ENCODE measurements around the gene VKORC1. TPM values are rescaled to one million over a fixed set of nuclear protein-coding genes. Genes with fewer than 3 reads are reported as not detected.

Gene VKORC1
- 84.6 and 122 TPM in 2 replicates for total RNA-seq

DNA sequence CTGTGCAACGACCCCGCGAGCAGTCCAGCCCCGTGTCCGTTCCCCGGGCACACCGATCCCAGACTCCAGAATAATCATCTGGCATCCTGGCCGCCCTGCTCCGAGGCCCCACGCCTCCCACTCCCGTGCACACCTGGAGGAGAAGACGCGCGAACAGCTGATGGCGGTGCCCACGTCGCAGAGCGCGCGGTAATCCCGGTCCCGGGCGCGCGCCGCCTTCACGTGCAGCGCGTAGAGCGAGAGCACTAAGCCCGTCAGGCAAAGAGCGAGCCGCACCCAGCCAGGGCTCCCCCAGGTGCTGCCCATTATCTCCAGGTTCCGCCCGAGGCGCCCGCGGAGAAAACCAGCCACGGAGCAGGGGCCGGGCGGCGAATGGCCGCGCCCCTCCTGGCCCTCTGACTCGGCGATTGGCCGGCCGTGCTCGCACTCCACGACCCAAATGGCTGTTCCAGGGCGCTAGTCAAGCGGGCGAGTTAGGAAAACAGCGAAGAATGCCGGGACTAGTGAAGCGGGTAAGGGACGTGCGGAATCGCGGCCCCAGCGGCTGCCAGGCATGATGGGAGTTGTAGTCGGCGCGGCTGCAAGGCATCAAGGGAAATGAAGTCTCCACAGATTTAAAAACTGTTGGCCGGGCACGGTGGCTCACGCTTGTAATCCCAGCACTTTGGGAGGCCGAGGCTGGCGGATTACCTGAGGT, at the start of gene VKORC1:
Gene VKORC1 (minus strand): TSS at position 374 of the 697 bp plus-strand sequence. CDS start 68 bp downstream, at position 306.

DNA sequence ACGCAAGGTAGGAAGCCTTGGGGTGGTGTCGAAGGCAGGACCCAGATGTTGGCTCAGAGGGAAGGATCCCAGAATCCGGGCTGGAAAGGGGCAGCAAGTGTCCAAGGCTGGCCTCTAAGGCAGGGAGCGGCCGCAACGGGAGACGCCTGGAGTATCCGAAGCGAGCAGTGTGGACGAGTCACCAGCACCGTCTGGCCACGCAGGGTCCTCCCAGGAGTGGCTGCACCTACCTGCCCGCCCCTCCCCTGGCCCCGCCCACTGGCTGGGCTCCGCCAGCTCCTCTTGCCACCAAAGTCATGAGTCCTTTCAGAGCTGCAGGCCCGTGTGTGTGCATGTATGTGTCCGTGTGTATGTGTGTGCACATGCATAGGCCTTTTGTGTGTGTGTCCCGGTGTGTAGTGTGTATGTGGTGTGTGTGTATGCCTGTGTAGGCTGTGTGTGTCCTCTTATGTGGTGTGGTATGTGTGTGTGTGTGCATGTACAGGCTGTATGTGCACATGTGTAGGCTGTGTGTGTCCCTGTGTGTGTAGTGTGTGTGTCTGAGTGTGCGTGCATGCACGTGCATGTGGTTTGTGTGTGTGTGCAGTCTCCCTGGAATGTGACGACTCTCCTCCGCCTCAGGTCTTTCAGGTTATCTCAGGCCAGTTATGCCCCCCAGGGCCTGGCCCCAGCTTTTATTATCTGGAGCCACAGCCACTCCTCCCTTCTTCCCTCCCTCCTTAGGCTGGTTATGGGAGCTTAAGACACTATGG, 41.1 kb upstream of the VKORC1 start, which contains the start of gene PRSS8:
Gene PRSS8 (minus strand): TSS at position 193 of the 752 bp plus-strand sequence. CDS start 229 bp downstream, outside the sequence.

DNA sequence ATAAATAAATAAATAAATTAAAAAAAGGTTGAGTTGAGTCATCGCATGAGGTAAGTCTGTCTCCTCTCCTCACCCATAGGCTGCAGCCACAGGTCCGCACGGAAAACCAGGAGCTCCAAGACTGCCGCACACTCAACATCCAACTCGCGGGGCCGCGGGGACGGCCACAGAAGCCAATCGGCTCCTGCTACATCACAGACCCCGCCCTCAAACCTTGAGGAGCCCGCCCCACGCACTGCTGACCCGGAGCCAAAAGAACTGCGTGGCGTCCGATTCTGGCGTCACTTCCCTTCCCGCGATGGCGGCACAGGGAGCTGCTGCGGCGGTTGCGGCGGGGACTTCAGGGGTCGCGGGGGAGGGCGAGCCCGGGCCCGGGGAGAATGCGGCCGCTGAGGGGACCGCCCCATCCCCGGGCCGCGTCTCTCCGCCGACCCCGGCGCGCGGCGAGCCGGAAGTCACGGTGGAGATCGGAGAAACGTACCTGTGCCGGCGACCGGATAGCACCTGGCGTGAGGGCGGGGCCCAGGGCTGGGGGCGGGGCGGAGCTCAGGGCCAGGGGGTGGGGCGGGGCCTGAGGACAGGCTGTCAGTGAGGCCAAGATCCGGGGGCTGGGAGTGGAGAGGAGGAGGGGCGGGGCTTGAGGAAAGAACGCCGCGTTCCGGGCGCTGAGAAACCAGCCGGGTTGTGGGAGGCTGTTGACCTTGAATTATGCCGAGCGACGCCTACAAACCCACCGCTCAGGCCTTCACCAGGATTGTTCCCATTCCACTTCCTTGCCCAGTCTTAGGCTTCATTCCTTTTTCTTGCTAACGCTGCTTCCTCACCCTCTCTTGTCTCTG, 23.0 kb upstream of the VKORC1 start, which contains the start of gene KAT8:
Gene KAT8 (plus strand): TSS at position 281 of the 839 bp plus-strand sequence. CDS start 18 bp downstream, at position 299.

DNA sequence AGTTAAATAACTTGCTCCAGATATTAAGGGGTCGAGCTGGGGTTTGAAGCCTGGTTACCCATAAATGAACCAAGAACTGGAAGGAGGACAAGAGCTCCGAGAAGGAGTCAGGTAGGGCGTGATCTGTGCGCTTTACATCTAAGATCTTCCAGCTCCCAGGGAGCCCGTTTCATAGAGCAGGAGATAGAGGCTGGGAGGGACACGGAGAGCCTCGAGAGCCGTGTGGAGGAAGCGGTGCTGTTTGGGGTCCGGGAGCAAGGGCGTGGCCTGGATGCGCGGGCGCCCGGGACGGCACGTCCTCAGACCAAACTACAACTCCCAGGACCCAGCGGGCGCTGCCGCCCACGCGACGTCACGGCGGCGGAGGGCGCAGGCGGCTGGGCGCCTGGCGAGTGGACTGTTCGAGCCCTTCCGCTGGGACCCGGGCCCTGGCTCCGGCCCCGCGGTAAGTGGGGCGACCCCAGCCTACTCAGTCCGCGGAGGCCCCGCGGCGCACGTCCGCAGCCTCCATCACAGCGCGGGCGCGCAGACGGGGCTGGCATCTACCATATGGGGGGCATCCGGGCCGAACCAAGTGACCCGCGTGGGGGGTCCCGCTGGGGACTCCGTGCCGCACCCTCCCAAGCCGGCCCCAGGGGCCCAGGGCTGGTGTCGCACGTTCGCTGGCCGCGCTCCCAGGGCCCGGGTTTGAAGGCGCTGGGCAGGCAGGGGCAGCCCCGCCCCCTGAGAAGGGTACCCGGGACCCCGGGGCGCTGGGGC, 13.6 kb upstream of the VKORC1 start, which contains the start of gene BCKDK:
Gene BCKDK (plus strand): TSS at position 352 of the 759 bp plus-strand sequence. CDS start 838 bp downstream, outside the sequence.

DNA sequence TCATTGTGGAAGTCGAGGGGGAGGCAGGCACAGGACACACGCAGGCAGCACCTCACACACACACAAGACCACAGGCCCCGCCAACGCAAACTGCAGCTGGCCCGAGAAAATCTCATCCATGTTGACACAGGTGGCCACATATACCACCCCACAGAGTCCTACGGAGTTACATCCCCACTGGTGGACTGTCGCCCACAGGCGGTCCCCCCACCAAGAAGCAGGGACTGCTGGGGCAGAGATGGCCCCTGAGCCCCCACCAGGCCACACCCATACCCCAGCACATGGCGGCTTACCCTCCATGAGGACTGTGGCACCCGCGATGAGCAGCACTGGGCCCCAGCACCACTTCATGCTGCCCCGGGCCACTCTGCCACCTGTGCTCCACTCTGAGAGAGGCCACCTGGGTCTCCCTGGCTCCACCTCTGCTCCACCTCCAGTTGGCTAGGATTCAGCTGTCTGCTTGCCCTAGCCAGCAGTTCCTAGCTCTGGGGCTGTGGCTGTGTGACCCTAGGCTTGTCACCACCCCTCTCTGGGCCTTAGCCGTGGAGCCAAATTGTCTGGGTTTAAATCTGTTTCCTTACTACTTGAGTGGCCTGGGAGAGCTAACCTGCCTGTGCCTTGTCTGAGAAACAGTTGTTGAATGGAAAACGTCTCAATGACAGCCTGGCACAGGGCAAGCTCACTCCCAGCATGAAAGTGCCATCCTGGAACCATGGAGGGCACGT, 6.0 kb downstream of the VKORC1 start, which contains the start of gene PRSS53:
Gene PRSS53 (minus strand): TSS at position 485 of the 725 bp plus-strand sequence. CDS start 134 bp downstream, at position 351.

DNA sequence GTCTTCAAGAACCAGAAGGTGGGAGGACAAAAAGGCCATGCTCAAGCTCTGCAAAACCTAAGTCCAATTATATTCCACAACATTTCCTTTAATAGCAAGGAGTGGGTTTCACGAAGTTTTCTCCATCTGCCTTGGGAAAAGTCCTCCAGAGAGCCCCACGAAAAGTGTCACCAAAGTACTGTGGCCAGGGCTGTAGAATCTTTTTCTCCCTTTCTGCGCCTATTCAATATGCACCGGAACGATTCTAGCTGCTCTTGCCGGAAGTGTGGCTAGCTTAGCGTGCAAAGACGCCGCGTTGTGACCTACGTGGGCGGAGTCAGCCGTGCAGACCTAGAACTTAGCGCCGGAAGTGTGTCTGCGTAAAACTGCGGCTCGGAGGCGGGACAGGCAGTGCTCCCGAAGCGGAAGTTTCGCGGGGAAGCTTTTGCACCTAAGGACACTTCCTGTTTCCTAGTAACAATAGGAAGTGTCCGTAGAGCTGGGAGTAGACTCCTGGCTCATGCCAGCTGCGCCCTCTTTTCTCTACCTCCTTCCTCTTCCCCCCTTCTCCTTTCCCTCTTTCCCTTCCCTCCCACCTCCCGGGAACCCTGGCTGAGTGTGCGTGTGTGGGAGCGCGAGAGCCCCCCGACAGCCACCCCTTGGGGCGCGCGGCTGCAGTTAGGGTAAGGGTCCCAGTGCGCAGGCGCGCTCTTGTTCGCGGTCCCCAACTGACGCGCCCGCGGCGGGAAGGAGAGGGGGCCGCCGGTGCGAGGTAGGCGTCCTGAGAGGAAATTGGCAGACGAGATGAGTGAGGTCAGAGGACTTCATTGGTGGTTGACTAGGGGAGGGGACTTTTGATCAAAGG, 20.4 kb downstream of the VKORC1 start, which contains the start of the genes ZNF646 and ZNF668:
Gene ZNF646 (plus strand): TSS at position 453 of the 844 bp plus-strand sequence. CDS start 1,903 bp downstream, outside the sequence.
Gene ZNF668 (minus strand): TSS at position 271 of the 844 bp plus-strand sequence. CDS start 9,781 bp downstream, outside the sequence.

Other genes with a start within 250 kb of the VKORC1 start
- gene BCL7C, start 200.7 kb downstream of the VKORC1 start, total RNA-seq = 28.9 and 29.9 TPM in 2 replicates
- 1.6 and 1.7 TPM in 2 replicates for gene CTF1, start 198.2 kb downstream of the VKORC1 start, total RNA-seq
- gene FBXL19, start 171.2 kb downstream of the VKORC1 start, total RNA-seq = 11.5 and 15.9 TPM in 2 replicates
- gene ORAI3, start 145.7 kb downstream of the VKORC1 start, total RNA-seq = 42.8 and 51.3 TPM in 2 replicates
- gene SETD1A, start 137.0 kb downstream of the VKORC1 start, total RNA-seq = 1.3 and 2.3 TPM in 2 replicates
- gene HSD3B7, start 109.6 kb downstream of the VKORC1 start, total RNA-seq = 28.3 and 34.6 TPM in 2 replicates
- gene STX1B, start 84.2 kb downstream of the VKORC1 start, total RNA-seq = 0.71 and 0.83 TPM in 2 replicates
- gene STX4, start 61.2 kb downstream of the VKORC1 start, total RNA-seq = 30.3 and 33.2 TPM in 2 replicates
- 9.2 and 9.8 TPM in 2 replicates for gene ZNF668, start 20.6 kb downstream of the VKORC1 start, total RNA-seq
- 9.4 and 12.4 TPM in 2 replicates for gene ZNF646, start 20.4 kb downstream of the VKORC1 start, total RNA-seq
- 1.00 and 3.0 TPM in 2 replicates for gene PRSS53, start 5.9 kb downstream of the VKORC1 start, total RNA-seq
- gene BCKDK, start 13.6 kb upstream of the VKORC1 start, total RNA-seq = 11.7 and 15.9 TPM in 2 replicates
- 31.9 and 39.1 TPM in 2 replicates for gene KAT8, start 22.9 kb upstream of the VKORC1 start, total RNA-seq
- under 0.01 TPM in 1 of 2 replicates, not detected in the other for gene PRSS8, start 40.9 kb upstream of the VKORC1 start, total RNA-seq
- 0.09 and 0.14 TPM in 2 replicates for gene PRSS36, start 55.3 kb upstream of the VKORC1 start, total RNA-seq
- gene FUS, start 85.3 kb upstream of the VKORC1 start, total RNA-seq = 20.3 and 29.1 TPM in 2 replicates
- gene PYCARD, start 108.0 kb upstream of the VKORC1 start, total RNA-seq = 103 and 113 TPM in 2 replicates
- not detected in 2 replicates for gene TRIM72, start 119.3 kb upstream of the VKORC1 start, total RNA-seq
- gene PYDC1, start 122.3 kb upstream of the VKORC1 start, total RNA-seq = not detected in 2 replicates
- gene ITGAM, start 165.2 kb upstream of the VKORC1 start, total RNA-seq = not detected in 2 replicates